ENCODE results near the gene ZNHIT2. TPM values are rescaled to one million over a fixed set of nuclear protein-coding genes. Genes with fewer than 3 reads are reported as not detected.

The ZNHIT2 gene
- total RNA-seq, 1 donor from 2014 or later, result 1.5 TPM

- Histone ChIP-seq H3K9ac (no peak overlapping the region), H3K79me2 (ENCODE audit: low read depth) (peaks cover 52% of the 10 kb centered on the region), H3K4me2 (no peak overlapping the region), H3K4me3 (no peak overlapping the region), H3K36me3 (peaks cover 5% of the 10 kb centered on the region), H3K9me3 (ENCODE audit: low read depth) (no peaks in the 10 kb centered on the region), H4K20me1 (ENCODE audit: low read depth) (peaks cover 16% of the 10 kb centered on the region), H3K4me1 (peaks cover 8% of the 10 kb centered on the region), H2AFZ (replicated peaks) (no peak overlapping the region), H3K27ac (no peak overlapping the region), H3K27me3 (no peaks in the 10 kb centered on the region), H3F3A (ENCODE audit: low read depth) (peaks cover 17% of the 10 kb centered on the region)
- Mint-ChIP-seq H3K27ac (no peak overlapping the region), H3K27me3 (ENCODE audit: insufficient read depth, low read depth) (peaks cover 2% of the 10 kb centered on the region), H3K4me3 (peak overlapping the region; percentile 18), H3K9me3 (no peaks in the 10 kb centered on the region), H3K4me1 (peaks cover 23% of the 10 kb centered on the region), H3K36me3 (peaks cover 36% of the 10 kb centered on the region)
- DNase-seq (ENCODE audit: low spot score), result peak; percentile 57
- TF ChIP-seq EZH2 (IDR thresholded peaks at IDR 0.05) (no peak), CTCF (IDR thresholded peaks at IDR 0.05) (peak; percentile 67)
Observed at GRCh38 chr11:65078151-65078550, 39.4 kb downstream of the ZNHIT2 start.

- peaks cover 17% of the 10 kb centered on the region for H3F3A ChIP-seq (ENCODE audit: low read depth)
- H3K27ac Mint-ChIP-seq, result no peak overlapping the region
- H3K36me3 ChIP-seq, result peaks cover 5% of the 10 kb centered on the region
- H3K9me3 Mint-ChIP-seq, result no peaks in the 10 kb centered on the region
- no peak overlapping the region for H3K4me3 Mint-ChIP-seq
- peaks cover 34% of the 10 kb centered on the region for H3K36me3 Mint-ChIP-seq
- no peak overlapping the region for H3K4me2 ChIP-seq
- TF ChIP-seq EZH2phosphoT487 (IDR thresholded peaks at IDR 0.05) (no peak), CTCF (IDR thresholded peaks at IDR 0.05) (no peak), EZH2 (IDR thresholded peaks at IDR 0.05) (no peak)
- H3K27ac ChIP-seq, result no peak overlapping the region
- no peak for DNase-seq (ENCODE audit: low spot score)
- no peaks in the 10 kb centered on the region for H3K27me3 ChIP-seq
- H3K4me3 ChIP-seq, result no peak overlapping the region
- no peak overlapping the region for H2AFZ ChIP-seq (replicated peaks)
- H3K9me3 ChIP-seq (ENCODE audit: low read depth), result no peaks in the 10 kb centered on the region
- H3K4me1 ChIP-seq, result peaks cover under 1% of the 10 kb centered on the region
- H3K27me3 Mint-ChIP-seq (ENCODE audit: insufficient read depth, low read depth), result peaks cover 2% of the 10 kb centered on the region
- peaks cover 45% of the 10 kb centered on the region for H3K79me2 ChIP-seq (ENCODE audit: low read depth)
- peaks cover 17% of the 10 kb centered on the region for H3K4me1 Mint-ChIP-seq
- peaks cover 16% of the 10 kb centered on the region for H4K20me1 ChIP-seq (ENCODE audit: low read depth)
- no peak overlapping the region for H3K9ac ChIP-seq
Observed at GRCh38 chr11:65077451-65077850, 40.0 kb downstream of the ZNHIT2 start.

GRCh38 chr11:65072631-65072966, 44.9 kb downstream of the ZNHIT2 start:
- H3K27me3 ChIP-seq, result no peaks in the 10 kb centered on the region
- H3F3A ChIP-seq (ENCODE audit: low read depth), result no peaks in the 10 kb centered on the region
- TF ChIP-seq EZH2phosphoT487 (IDR thresholded peaks at IDR 0.05) (no peak), EZH2 (IDR thresholded peaks at IDR 0.05) (no peak), CTCF (IDR thresholded peaks at IDR 0.05) (no peak)
- H3K36me3 Mint-ChIP-seq, result peaks cover 14% of the 10 kb centered on the region
- H4K20me1 ChIP-seq (ENCODE audit: low read depth), result peaks cover 3% of the 10 kb centered on the region
- DNase-seq (ENCODE audit: low spot score), result no peak
- H2AFZ ChIP-seq (replicated peaks), result no peak overlapping the region
- H3K36me3 ChIP-seq, result no peaks in the 10 kb centered on the region
- no peak overlapping the region for H3K9ac ChIP-seq
- peaks cover 8% of the 10 kb centered on the region for H3K79me2 ChIP-seq (ENCODE audit: low read depth)
- no peak overlapping the region for H3K4me3 ChIP-seq
- H3K27me3 Mint-ChIP-seq (ENCODE audit: insufficient read depth, low read depth), result peaks cover 3% of the 10 kb centered on the region
- H3K9me3 Mint-ChIP-seq, result no peaks in the 10 kb centered on the region
- H3K4me3 Mint-ChIP-seq, result no peak overlapping the region
- H3K27ac ChIP-seq, result no peak overlapping the region
- H3K27ac Mint-ChIP-seq, result no peak overlapping the region
- no peaks in the 10 kb centered on the region for H3K4me1 ChIP-seq
- H3K9me3 ChIP-seq (ENCODE audit: low read depth), result no peaks in the 10 kb centered on the region
- H3K4me1 Mint-ChIP-seq, result peaks cover 4% of the 10 kb centered on the region
- no peak overlapping the region for H3K4me2 ChIP-seq
